GM12891 (cell line): Measurements from ENCODE around the gene PLIN5.

Experiments used
- PAX5 ChIP-seq: IDR thresholded peaks from 2 replicates; pipeline ENCODE4 v1.6.1; 2011; ENCODE audit warnings: low read length, moderate library complexity, mild to moderate bottlenecking; ENCODE audit not compliant: insufficient read depth, severe bottlenecking
- POLR2A ChIP-seq: IDR thresholded peaks from 2 replicates; pipeline ENCODE4 v1.6.1; 2011; ENCODE audit warnings: low read depth, low read length, control low read depth
- POLR2AphosphoS5 ChIP-seq: IDR thresholded peaks from 2 replicates; pipeline ENCODE4 v1.6.1; 2011; ENCODE audit warnings: low read depth, low read length, control low read depth
- POU2F2 ChIP-seq: IDR thresholded peaks from 2 replicates; pipeline ENCODE4 v1.6.1; 2011; ENCODE audit warnings: low read depth, mild to moderate bottlenecking, control low read depth, low read length, moderate library complexity
- SPI1 ChIP-seq: IDR thresholded peaks from 2 replicates; pipeline ENCODE4 v1.6.1; 2011; ENCODE audit warnings: low read depth, low read length, control low read depth
- TAF1 ChIP-seq: IDR thresholded peaks from 2 replicates; pipeline ENCODE4 v1.6.1; 2011; ENCODE audit warnings: low read depth, low read length, control low read depth

DNA sequence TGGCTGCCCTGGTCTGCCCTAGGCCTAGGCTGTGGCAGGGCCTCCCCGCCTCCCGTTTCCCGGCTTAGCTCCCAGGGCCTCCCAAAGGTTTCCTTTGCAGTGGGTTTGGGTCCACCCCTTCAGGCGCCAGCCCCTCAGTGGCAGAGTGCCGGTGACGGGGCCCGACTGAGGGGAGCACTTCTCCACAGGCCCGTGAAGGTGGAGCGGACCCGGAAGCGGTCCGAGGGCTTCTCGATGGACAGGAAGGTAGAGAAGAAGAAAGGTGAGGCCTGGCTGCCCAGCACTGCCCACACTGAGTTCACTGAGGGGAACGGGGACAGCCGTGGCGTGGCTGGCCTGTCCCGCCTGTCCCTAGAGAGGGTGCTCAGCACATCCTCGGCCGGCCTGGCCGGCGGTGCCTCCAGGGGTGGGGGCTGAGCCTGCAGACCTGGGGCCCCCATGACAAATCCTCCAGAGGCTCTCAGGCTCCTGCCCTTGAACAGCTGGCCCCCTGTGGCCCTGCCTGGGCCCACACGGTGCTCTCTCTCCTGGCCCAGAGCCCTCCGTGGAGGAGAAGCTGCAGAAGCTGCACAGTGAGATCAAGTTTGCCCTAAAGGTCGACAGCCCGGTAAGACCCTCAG lies 37.1 kb downstream of the PLIN5 start:
- no peak for TF ChIP-seq POLR2AphosphoS5
- no peak for TF ChIP-seq SPI1
- no peak for TF ChIP-seq POLR2A
- no peak for TF ChIP-seq TAF1
- no peak for TF ChIP-seq POU2F2
- TF ChIP-seq PAX5, result no peak
